Measurements from ENCODE around the gene ADAMTS17. TPM values are rescaled to one million over a fixed set of nuclear protein-coding genes. Genes with fewer than 3 reads are reported as not detected.

The ADAMTS17 gene
- total and polyA plus RNA-seq, 4 donors: 10.5 to 20.6 (median 17.9) TPM

GRCh38 chr15:100022391-100022790, 319.4 kb downstream of the ADAMTS17 start:
- Histone ChIP-seq H3K4me3 (ENCODE audit: low read depth, low read length) (no peak overlapping the region), H3K36me3 (ENCODE audit: control insufficient read depth, insufficient read depth, low read length) (no peaks in the 10 kb centered on the region), H3K9me3 (ENCODE audit: control insufficient read depth, insufficient read depth, low read length) (peaks cover under 1% of the 10 kb centered on the region), H3K4me1 (ENCODE audit: control insufficient read depth, insufficient read depth, low read length) (peaks cover 24% of the 10 kb centered on the region), H3K27ac (ENCODE audit: low read depth, low read length) (no peak overlapping the region), H3K27me3 (ENCODE audit: control insufficient read depth, insufficient read depth, low read length) (no peaks in the 10 kb centered on the region)
- DNase-seq (ENCODE audit: low read depth in 4 of 6, low spot score in 6 of 6): peak in 3 of 6 donors; percentile 15 to 61 (median 17)
- WGBS (ENCODE audit: insufficient coverage): 80% methylated on average over 1 of the region's 5 CpGs

DNA sequence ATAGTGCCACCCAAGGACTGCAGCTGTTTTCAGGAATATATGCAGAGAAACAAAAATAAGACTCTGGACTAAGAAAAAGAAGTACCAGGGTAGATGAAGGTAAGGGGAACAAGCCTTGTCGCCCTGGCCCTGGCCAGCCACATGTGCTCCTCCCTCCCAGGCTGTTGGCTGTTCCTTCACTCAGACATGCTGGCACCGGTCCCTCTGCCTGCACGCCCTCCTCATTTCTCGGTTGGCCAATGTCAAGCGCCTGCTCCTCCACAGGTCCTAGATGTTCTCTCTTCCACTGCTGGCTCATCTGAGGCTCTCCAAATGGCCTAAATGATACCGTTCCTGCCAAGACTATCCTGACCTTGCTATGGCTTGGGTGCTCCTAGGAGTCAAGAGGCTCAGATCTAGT, 320.1 kb downstream of the ADAMTS17 start:
- Histone ChIP-seq H3K4me1 (ENCODE audit: control insufficient read depth, insufficient read depth, low read length) (peaks cover 24% of the 10 kb centered on the region), H3K27me3 (ENCODE audit: control insufficient read depth, insufficient read depth, low read length) (no peaks in the 10 kb centered on the region), H3K36me3 (ENCODE audit: control insufficient read depth, insufficient read depth, low read length) (no peaks in the 10 kb centered on the region), H3K27ac (ENCODE audit: low read depth, low read length) (no peak overlapping the region), H3K9me3 (ENCODE audit: control insufficient read depth, insufficient read depth, low read length) (no peaks in the 10 kb centered on the region), H3K4me3 (ENCODE audit: low read depth, low read length) (no peak overlapping the region)
- DNase-seq (ENCODE audit: low read depth in 4 of 6, low spot score in 6 of 6): no peak
- WGBS (ENCODE audit: insufficient coverage): 89% methylated on average over 6 of the region's 6 CpGs

GRCh38 chr15:100020614-100021013, 321.2 kb downstream of the ADAMTS17 start:
- 94% methylated on average over 6 of the region's 6 CpGs for WGBS (ENCODE audit: insufficient coverage)
- H3K27me3 ChIP-seq (ENCODE audit: control insufficient read depth, insufficient read depth, low read length): no peaks in the 10 kb centered on the region
- H3K9me3 ChIP-seq (ENCODE audit: control insufficient read depth, insufficient read depth, low read length): no peaks in the 10 kb centered on the region
- no peak for DNase-seq (ENCODE audit: low read depth in 4 of 6, low spot score in 6 of 6)
- peaks cover 24% of the 10 kb centered on the region for H3K4me1 ChIP-seq (ENCODE audit: control insufficient read depth, insufficient read depth, low read length)
- H3K4me3 ChIP-seq (ENCODE audit: low read depth, low read length): no peak overlapping the region
- H3K27ac ChIP-seq (ENCODE audit: low read depth, low read length): no peak overlapping the region
- H3K36me3 ChIP-seq (ENCODE audit: control insufficient read depth, insufficient read depth, low read length): no peaks in the 10 kb centered on the region

- Histone ChIP-seq H3K27me3 (ENCODE audit: control insufficient read depth, insufficient read depth, low read length) (no peaks in the 10 kb centered on the region), H3K9me3 (ENCODE audit: control insufficient read depth, insufficient read depth, low read length) (no peaks in the 10 kb centered on the region), H3K4me3 (ENCODE audit: low read depth, low read length) (no peak overlapping the region), H3K27ac (ENCODE audit: low read depth, low read length) (no peak overlapping the region), H3K36me3 (ENCODE audit: control insufficient read depth, insufficient read depth, low read length) (no peaks in the 10 kb centered on the region), H3K4me1 (ENCODE audit: control insufficient read depth, insufficient read depth, low read length) (peaks cover 24% of the 10 kb centered on the region)
- 58% methylated on average over 5 of the region's 6 CpGs for WGBS (ENCODE audit: insufficient coverage)
- DNase-seq (ENCODE audit: low read depth in 4 of 6, low spot score in 6 of 6): no peak
Observed at GRCh38 chr15:100020189-100020588, 321.6 kb downstream of the ADAMTS17 start.

- Histone ChIP-seq H3K27ac (ENCODE audit: low read depth, low read length) (no peak overlapping the region), H3K9me3 (ENCODE audit: control insufficient read depth, insufficient read depth, low read length) (no peaks in the 10 kb centered on the region), H3K4me1 (ENCODE audit: control insufficient read depth, insufficient read depth, low read length) (peaks cover 24% of the 10 kb centered on the region), H3K27me3 (ENCODE audit: control insufficient read depth, insufficient read depth, low read length) (no peaks in the 10 kb centered on the region), H3K4me3 (ENCODE audit: low read depth, low read length) (no peak overlapping the region), H3K36me3 (ENCODE audit: control insufficient read depth, insufficient read depth, low read length) (no peaks in the 10 kb centered on the region)
- no peak for DNase-seq (ENCODE audit: low read depth in 4 of 6, low spot score in 6 of 6)
- WGBS (ENCODE audit: insufficient coverage): 86% methylated on average over 6 of the region's 6 CpGs
Observed at GRCh38 chr15:100019601-100020000, 322.2 kb downstream of the ADAMTS17 start.

- H3K27ac ChIP-seq (ENCODE audit: low read depth, low read length): no peak overlapping the region
- peaks cover 24% of the 10 kb centered on the region for H3K4me1 ChIP-seq (ENCODE audit: control insufficient read depth, insufficient read depth, low read length)
- DNase-seq (ENCODE audit: low read depth in 4 of 6, low spot score in 6 of 6): no peak
- H3K27me3 ChIP-seq (ENCODE audit: control insufficient read depth, insufficient read depth, low read length): no peaks in the 10 kb centered on the region
- WGBS (ENCODE audit: insufficient coverage): no CpG with 5 or more reads among the region's 4 CpGs
- H3K4me3 ChIP-seq (ENCODE audit: low read depth, low read length): no peak overlapping the region
- H3K9me3 ChIP-seq (ENCODE audit: control insufficient read depth, insufficient read depth, low read length): no peaks in the 10 kb centered on the region
- no peaks in the 10 kb centered on the region for H3K36me3 ChIP-seq (ENCODE audit: control insufficient read depth, insufficient read depth, low read length)
Observed at GRCh38 chr15:100018191-100018590, 323.6 kb downstream of the ADAMTS17 start.

DNA sequence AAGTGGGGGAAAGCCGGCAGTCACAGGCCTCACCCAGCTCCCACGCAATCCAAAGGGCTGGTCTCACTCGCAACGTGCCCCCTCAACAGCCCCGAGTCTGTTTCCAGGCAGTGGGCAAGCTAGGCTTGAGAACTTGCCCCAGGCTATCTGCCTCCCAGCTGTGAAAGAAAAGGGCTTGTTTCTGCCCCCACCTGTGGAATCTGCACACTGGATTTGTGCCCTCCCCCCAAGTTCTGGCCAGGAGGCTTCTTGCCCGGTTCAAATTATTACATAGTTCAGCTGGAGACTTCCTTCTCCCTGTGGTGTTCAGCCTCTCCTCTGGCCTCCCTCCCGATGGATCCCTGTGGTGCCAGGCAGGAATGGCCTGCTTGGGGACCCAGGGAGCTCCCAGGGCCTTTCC, 324.6 kb downstream of the ADAMTS17 start:
- WGBS (ENCODE audit: insufficient coverage): 91% methylated on average over 7 of the region's 7 CpGs
- Histone ChIP-seq H3K4me3 (ENCODE audit: low read depth, low read length) (no peak overlapping the region), H3K4me1 (ENCODE audit: control insufficient read depth, insufficient read depth, low read length) (peaks cover 20% of the 10 kb centered on the region), H3K9me3 (ENCODE audit: control insufficient read depth, insufficient read depth, low read length) (no peaks in the 10 kb centered on the region), H3K36me3 (ENCODE audit: control insufficient read depth, insufficient read depth, low read length) (no peaks in the 10 kb centered on the region), H3K27me3 (ENCODE audit: control insufficient read depth, insufficient read depth, low read length) (no peaks in the 10 kb centered on the region), H3K27ac (ENCODE audit: low read depth, low read length) (no peak overlapping the region)
- no peak for DNase-seq (ENCODE audit: low read depth in 4 of 6, low spot score in 6 of 6)

GRCh38 chr15:100016632-100017031, 325.1 kb downstream of the ADAMTS17 start:
- DNase-seq (ENCODE audit: low read depth in 4 of 6, low spot score in 6 of 6): no peak
- H3K27ac ChIP-seq (ENCODE audit: low read depth, low read length): no peak overlapping the region
- no peaks in the 10 kb centered on the region for H3K9me3 ChIP-seq (ENCODE audit: control insufficient read depth, insufficient read depth, low read length)
- 100% methylated on average over 1 of the region's 3 CpGs for WGBS (ENCODE audit: insufficient coverage)
- no peaks in the 10 kb centered on the region for H3K36me3 ChIP-seq (ENCODE audit: control insufficient read depth, insufficient read depth, low read length)
- no peaks in the 10 kb centered on the region for H3K27me3 ChIP-seq (ENCODE audit: control insufficient read depth, insufficient read depth, low read length)
- peaks cover 15% of the 10 kb centered on the region for H3K4me1 ChIP-seq (ENCODE audit: control insufficient read depth, insufficient read depth, low read length)
- H3K4me3 ChIP-seq (ENCODE audit: low read depth, low read length): no peak overlapping the region

DNA sequence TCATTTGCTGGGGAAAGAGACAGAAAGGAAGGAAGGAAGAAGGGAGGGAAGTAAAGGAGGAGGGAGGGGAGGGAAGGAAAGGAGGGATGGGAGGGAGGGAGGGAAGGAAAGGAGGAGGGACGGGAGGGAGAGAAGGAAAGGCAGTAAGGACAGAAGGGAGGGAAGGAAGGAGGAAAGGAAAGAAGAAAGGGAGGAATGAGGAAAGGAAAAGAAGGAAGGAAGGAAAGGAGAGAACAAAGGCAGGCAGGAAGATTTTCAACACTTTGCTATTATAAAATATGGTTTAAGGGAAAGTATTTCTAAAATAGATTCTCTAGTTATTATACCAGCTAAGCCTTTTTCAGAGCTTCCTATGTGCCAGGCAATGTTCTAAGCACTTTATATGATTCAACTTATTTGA, 330.5 kb downstream of the ADAMTS17 start:
- WGBS (ENCODE audit: insufficient coverage): 89% methylated on average over 1 of the region's 1 CpG
- Histone ChIP-seq H3K4me1 (ENCODE audit: control insufficient read depth, insufficient read depth, low read length) (no peaks in the 10 kb centered on the region), H3K36me3 (ENCODE audit: control insufficient read depth, insufficient read depth, low read length) (no peaks in the 10 kb centered on the region), H3K27ac (ENCODE audit: low read depth, low read length) (no peak overlapping the region), H3K4me3 (ENCODE audit: low read depth, low read length) (no peak overlapping the region), H3K27me3 (ENCODE audit: control insufficient read depth, insufficient read depth, low read length) (no peaks in the 10 kb centered on the region), H3K9me3 (ENCODE audit: control insufficient read depth, insufficient read depth, low read length) (no peaks in the 10 kb centered on the region)
- no peak for DNase-seq (ENCODE audit: low read depth in 4 of 6, low spot score in 6 of 6)

DNA sequence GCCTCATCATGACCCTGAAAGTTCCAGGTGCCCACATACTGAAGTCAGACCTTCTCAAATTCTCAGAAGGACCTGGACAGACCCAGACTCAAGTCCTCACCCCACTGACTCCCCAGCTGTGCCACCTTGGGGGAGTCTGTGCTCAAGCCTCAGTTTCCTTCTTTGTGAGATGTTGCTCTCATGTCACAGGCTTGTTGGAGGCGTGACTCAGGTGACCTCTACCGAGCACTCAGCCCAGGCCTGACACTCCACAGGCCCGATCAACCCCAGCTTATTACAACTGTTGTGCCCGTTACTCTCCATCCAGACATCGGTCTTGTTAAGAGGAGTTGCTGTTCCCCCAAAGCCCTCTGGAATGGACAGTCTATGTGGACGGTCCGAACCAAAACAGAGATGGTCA, 332.4 kb downstream of the ADAMTS17 start:
- DNase-seq (ENCODE audit: low read depth in 4 of 6, low spot score in 6 of 6): no peak
- Histone ChIP-seq H3K4me3 (ENCODE audit: low read depth, low read length) (no peak overlapping the region), H3K27me3 (ENCODE audit: control insufficient read depth, insufficient read depth, low read length) (no peaks in the 10 kb centered on the region), H3K9me3 (ENCODE audit: control insufficient read depth, insufficient read depth, low read length) (no peaks in the 10 kb centered on the region), H3K27ac (ENCODE audit: low read depth, low read length) (no peak overlapping the region), H3K4me1 (ENCODE audit: control insufficient read depth, insufficient read depth, low read length) (no peaks in the 10 kb centered on the region), H3K36me3 (ENCODE audit: control insufficient read depth, insufficient read depth, low read length) (no peaks in the 10 kb centered on the region)
- 94% methylated on average over 7 of the region's 7 CpGs for WGBS (ENCODE audit: insufficient coverage)

Data from spinal cord (tissue), 10 donors.